ENCODE data around the gene HOXD1.

Gene HOXD1

DNA sequence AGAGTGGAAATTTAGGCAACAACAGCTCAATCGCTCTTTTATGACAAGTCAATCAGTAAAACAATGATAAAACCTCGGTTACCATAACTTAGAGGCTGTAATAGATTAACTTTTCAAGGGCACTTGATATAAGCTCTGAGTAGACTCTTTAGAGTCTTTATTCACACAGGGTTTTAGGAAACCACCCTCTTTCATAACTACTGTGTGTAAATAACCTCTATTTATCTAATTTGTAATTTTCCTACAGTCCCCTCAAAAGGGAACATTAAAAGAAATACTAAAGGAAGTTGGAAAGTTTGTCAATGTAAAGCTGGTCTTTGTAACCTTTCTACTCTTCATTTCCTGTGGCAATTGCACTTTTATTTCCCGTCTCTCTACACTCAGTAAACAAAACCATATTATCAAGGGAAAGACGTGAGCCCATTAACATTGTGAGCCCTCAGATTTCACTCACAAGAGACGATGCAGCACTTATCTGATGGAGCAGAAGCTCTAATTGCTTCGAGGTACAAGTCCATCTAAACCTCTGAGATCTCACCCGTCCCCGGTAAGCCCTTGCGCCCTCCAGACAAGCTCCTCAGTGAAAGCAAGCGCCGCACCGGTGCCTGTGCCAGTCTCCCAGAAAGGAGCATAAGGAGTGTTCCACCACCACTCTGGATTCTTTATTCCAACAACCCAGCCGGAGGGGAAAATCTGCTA is 1.1 kb upstream of the HOXD1 start:
- no peak for DNase-seq

DNA sequence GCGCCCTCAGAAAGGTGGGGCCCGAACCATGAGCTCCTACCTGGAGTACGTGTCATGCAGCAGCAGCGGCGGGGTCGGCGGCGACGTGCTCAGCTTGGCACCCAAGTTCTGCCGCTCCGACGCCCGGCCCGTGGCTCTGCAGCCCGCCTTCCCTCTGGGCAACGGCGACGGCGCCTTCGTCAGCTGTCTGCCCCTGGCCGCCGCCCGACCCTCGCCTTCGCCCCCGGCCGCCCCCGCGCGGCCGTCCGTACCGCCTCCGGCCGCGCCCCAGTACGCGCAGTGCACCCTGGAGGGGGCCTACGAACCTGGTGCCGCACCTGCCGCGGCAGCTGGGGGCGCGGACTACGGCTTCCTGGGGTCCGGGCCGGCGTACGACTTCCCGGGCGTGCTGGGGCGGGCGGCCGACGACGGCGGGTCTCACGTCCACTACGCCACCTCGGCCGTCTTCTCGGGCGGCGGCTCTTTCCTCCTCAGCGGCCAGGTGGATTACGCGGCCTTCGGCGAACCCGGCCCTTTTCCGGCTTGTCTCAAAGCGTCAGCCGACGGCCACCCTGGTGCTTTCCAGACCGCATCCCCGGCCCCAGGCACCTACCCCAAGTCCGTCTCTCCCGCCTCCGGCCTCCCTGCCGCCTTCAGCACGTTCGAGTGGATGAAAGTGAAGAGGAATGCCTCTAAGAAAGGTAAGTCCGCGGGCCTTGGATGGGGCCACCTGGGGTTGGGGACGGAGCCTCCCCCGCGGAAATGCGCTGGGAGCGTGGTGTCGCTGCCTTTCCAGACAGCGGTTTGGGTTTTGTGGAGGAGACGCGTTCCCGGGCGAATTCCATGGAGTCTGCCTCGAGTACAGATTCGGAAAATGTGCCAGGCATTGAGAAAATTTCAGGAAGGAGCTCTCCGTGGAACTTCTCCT is 559 bp downstream of the HOXD1 start:
- no peak for DNase-seq

DNA sequence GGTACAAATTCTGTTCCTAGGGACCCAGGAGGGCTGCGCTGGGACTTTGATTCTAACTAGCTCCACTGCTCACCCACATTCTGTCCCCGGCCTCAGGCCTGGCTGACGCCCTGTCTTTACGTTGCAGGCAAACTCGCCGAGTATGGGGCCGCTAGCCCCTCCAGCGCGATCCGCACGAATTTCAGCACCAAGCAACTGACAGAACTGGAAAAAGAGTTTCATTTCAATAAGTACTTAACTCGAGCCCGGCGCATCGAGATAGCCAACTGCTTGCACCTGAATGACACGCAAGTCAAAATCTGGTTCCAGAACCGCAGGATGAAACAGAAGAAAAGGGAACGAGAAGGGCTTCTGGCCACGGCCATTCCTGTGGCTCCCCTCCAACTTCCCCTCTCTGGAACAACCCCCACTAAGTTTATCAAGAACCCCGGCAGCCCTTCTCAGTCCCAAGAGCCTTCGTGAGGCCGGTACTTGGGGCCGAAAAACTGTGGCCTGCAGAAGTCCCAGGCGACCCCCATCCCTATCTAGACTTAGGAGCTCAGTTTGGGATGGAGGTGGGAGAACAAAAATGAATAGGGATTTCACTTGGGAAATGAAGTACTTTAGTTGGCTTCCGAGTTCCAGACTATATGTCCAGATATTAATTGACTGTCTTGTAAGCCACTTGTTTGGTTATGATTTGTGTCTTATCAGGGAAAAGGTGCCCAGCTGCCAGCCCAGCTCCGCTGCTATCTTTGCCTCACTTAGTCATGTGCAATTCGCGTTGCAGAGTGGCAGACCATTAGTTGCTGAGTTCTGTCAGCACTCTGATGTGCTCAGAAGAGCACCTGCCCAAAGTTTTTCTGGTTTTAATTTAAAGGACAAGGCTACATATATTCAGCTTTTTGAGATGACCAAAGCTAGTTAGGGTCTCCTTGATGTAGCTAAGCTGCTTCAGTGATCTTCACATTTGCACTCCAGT is 1.5 kb downstream of the HOXD1 start:
- no peak for DNase-seq

DNA sequence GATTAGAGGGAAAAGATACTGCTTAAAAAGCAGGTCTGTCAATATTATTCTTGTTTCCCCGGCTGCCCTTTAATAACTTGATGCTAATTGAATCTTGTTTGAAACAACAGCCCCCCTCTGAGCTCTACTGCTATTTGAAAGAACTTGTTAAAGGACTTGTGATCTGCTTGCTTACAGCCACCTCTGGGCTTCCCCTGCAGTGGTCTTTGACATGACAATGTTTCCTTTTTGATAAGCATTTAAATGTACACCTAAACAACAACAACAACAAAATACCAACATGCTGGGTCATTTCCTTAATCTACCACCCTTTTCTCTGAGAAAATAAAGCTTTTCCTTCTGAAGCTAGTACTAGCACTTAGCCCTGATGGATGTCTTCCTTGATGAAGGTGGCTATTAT is 3.9 kb downstream of the HOXD1 start:
- DNase-seq = no peak

DNA sequence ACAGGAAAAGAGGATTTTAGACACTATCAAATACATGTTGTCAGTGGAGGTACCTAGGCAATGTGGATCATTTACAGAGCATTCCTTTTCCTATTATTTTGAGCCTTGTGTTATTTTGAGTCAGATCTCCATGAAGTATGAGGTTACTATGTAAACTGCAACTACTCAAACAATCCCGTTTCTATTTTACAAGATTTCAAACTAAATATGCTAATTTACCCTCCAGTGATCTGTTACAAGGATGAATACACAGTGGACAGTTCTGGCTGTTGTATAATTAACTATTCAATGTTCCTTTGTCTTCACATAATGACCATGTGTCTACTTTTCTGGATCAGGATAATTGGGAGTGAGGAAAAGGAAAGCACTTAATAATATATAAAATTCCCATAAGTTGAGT is 4.6 kb downstream of the HOXD1 start:
- DNase-seq = no peak

DNA sequence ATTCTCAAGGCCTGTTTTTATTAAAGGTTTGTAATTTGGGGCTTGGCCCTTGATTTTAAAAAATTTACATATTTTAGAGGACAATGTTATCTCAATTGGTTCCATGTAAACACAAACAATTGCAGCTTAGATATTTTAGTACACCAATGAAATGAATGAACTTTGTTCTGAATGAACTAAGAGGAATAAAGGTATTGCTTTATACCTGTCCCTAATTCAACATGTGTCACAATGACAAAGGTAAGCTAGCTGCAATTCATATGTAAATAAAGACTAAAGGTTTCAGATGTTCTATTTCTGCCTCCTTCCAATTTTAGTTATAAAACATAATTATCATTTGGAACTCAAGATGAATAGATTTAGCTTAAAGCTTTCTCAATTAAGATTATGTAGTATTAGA is 11.4 kb downstream of the HOXD1 start:
- DNase-seq = no peak

DNA sequence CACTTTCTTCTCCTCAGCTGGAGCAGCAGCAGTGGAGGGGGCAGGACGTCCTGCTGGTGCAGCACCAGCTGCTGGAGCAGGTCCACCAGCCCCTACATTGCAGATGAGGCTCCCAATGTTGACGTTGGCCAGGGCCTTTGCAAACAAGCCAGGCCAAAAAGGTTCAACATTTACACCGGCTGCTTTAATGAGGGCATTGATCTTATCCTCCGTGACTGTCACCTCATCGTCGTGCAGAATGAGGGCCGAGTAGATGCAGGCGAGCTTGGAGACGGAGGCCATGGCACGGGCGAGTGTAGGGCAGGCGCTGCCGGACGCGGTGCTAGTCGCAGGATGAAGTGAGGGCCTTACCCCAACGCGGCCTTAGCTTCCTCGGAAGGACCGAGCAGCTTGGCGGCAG is 12.5 kb downstream of the HOXD1 start:
- DNase-seq = no peak

DNA sequence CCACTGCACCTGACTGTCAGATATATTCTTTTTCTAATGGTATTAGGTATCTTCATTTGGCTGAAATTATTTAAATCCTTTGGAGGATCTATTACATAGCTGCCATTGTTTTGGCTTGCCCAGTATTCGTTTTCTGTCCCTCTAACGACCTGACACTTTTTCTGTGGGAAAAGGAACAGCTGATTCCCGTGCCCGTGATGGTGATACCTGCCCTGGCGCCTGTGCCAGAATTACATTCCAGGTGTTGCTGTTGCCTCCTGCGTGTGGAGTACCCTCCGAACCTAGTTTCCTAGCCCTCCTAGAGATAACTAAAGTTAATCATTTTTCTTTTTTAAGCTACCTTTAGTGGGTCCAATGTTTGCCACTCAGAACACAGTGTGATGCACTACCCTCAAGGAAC is 14.0 kb downstream of the HOXD1 start:
- DNase-seq = no peak

DNA sequence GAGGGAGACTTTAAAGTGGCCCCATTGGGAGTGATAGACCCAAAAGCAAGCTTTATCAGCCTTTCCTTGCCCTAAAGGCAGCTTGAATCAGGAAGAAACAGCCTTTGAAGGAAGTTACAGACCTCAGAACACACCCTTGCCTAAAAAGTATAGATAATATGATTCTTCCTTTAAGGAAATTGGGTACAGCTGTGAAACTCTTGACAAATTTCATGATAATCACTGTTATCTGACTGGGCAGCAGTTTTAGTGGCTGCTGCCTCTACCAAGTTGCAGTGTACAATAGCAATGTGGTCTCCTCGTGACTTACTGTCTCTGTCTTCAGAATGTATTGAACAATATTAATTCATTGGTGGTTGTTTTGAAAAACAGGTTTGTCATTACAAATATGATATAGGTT is 16.7 kb downstream of the HOXD1 start:
- no peak for DNase-seq

DNA sequence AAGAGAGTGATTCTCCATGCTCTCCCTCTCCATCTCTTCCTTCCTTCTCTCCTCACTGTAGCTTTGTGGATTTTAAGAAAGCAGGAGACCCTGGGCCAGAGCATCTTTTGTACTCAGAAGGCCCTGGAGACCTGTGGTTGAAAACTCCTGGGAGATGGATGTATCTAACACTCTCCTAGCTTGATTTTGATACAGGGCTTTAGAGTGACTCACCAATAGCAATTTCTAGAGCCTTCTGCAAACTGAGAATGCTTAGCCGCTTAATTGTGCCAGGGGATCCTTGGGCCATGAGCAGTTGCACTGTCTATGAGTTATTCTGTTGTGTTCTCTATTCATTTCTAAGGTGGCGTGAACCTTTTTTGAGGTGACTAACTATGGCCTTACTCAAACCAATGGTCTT is 17.7 kb downstream of the HOXD1 start:
- no peak for DNase-seq

DNA sequence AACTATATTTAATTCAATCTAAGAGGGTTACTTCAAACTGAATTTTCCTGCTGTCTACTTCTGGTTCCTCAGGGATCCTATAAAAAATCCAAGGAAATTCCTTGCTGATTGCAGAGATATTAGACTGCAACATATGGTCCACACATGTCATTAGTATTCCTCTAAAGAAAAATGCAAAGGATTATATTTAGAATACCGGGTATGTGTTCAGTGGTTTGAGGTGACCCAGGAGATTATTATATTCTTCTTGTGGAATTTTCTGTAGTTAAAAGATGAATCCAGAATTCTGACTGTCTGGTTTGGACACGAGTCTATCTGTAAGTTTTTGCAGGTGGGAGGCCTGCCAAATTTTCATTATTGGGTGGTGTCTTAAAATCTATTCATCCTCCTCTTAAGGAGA is 18.2 kb downstream of the HOXD1 start:
- no peak for DNase-seq

DNA sequence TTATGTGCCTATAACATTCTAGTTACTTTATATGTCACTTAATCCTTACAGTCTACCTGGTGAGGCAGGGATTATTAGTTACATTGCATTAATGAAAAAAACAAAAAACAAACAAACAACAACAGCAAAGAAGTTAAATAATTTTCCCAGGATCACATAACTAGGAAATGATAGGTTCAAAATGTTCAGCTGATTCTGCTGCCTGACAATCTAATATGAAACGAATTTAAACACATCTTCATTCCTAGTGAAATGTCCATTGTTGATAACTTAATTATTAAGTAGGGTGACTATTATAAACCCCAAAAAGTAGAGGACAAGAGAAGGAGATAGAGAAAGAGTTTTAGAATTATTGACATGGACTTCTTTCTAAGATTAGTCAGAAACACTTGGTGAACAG is 22.6 kb downstream of the HOXD1 start:
- no peak for DNase-seq

DNA sequence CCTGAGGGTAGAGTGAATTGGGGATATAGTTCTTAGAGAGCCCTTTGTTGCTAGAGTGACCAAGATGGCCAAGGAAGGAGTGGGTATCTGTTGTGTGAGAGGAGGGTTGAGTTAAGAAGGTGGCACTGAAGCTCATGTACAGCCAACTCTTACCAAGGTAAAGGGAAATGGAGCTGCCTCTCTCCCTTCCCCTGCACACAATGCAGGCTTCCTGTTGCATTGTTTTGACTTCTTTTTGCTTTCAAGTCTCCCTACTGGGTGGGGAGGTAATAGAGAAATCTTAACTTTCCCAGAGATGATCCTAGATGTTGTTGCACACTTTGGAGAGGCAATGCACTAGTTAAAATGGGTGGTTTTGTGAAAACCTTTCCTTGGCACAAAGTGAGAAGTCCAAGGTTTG is 23.8 kb downstream of the HOXD1 start:
- no peak for DNase-seq

DNA sequence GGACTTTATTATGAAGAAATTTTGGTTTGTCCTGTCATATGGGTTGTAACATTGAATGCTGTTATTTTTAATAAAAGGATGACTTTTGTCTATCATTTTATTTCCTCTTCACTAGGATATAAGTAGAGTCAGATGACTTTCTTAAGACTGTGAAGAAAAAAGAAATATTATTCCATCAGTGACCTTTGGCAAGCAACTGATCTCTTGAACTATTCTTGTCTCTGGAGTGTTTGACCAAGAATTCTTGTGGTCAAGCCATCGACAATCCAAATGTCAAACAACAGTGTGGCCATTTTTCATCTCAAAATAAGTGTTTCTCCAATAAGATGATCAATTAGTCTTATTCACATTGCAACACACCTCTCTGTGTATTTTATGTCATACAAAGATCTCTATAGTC is 24.9 kb downstream of the HOXD1 start:
- no peak for DNase-seq

DNA sequence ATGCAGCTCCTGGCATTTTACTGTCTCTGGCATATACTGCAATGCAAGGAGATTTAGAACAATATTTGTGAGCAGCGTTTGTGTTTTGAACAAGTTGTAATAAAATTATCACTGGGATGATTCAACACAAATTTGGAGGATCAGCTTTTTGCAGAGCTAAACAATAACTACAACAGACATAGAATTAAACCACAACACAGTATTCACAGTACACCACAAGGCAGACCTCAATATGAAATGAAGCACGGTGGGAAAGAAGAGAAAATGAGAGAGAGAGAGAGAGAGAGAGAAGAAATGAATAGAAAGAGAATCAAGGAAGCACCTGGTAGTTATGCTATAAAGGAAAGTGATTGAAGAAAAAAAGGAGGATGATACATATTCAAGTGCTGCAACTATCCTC is 39.4 kb downstream of the HOXD1 start:
- no peak for DNase-seq

DNA sequence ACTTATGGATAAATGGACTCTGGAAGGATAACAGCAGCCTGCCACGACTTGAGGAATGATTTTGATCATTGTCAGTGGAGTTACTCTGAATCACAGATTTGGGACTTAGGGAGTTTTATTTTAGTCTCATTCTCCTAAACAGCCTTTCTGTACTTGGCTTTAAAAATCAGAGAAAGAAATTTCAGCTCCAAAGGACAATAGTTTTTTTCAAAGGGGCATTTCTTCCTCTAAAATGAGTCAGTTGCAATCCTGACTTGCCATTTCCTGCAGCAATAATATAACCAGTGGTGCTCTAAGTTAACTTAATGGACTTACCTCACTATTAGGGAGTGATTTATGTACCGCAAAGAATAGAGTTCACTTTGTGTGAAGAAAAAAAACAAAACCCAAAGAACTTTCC is 45.7 kb downstream of the HOXD1 start:
- DNase-seq = no peak

DNA sequence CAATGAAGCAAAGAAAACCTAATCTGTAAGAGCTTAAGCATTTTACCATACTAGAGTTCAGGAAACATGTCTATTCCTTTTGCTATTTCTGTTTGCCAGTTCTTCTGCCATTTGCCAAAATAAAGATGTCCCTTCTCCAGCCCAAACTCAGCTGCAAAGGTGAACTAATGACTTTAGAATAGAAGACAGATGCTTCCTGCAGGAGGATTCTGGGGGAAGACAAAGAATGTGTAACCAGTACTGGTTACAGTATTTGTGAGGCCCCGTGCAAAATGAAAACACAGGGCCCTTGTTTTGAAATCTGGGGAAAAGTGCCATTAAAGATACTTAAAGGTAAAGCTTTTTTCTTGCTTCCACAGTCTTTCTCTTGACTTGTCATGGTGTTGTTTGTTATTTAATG is 46.5 kb downstream of the HOXD1 start:
- DNase-seq = no peak

DNA sequence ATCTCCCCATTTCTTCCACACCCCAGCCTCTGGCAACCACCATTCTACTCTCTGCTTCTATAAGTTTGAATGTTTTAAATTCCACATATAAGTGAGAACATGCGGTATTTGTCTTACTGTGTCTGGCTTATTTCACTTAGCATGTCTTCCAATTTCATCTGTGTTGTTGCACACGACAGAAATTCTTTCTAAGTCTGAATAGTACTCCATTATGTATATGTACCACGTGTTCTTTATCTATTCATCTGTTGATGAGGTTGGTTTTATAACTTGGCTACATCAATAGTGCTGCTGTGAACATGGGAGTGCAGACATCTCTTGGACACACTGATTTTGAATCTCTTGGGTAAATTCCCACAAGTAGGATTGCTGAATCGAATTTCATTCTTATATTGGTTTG is 49.0 kb downstream of the HOXD1 start:
- no peak for DNase-seq

DNA sequence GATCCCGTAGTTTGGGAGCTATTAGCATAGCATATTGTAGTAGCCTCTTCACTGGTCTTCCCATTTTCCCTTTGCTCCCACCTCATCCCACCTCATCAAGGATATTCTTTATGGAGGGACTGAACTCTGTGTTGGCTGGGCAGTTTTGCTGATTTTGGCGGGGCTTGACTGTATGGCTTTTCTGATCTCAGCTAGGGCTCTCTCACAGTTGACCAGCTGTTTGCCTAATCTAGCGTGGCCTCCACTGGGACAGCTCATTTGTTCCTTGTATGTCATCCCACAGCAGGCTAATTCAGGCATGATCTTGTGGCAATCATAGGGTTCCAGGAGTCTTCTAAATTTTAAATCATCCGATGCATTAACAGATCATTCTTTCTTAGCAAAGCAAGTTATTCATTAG is 50.6 kb downstream of the HOXD1 start:
- DNase-seq = no peak

DNA sequence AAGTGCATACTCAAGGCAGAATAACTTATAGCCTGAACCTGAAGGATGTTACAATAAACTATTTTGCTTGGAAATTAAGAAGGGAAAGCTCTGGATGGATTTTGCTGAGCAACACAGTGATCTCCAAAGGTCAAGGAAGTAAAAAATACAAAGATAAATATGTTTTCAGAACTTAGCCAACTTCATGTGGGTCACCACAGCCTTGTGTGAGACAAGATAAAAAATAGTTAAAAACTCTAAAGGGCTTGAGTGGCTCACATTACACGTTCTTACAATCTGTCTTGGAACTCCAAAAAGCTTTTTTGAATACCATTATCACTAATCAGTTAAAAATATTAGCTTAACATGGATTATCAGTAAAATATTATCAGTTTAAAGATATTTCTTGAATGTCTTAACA is 51.8 kb downstream of the HOXD1 start:
- DNase-seq = no peak
